Chondrocyte (in vitro differentiated cells): ENCODE data around the gene INPP4A. TPM values are rescaled to one million over a fixed set of nuclear protein-coding genes. Genes with fewer than 3 reads are reported as not detected.

Experiments used
- DNase-seq: peaks from one replicate; pipeline ENCODE4 v3.0.0; 2021; ENCODE audit warnings: mixed read lengths, low spot score
- H3K27ac Mint-ChIP-seq: one replicate; pipeline ENCODE4 v1.8.0; 2021; ENCODE audit warnings: mild to moderate bottlenecking, moderate library complexity, mixed read lengths; ENCODE audit not compliant: unreplicated experiment
- H3K27me3 Mint-ChIP-seq: 2 replicates; pipeline ENCODE4 v1.8.0; 2021; ENCODE audit warnings: low read depth, mixed read lengths
- H3K36me3 Mint-ChIP-seq: 2 replicates; pipeline ENCODE4 v1.8.0; 2021; ENCODE audit warnings: low read depth, mixed read lengths
- H3K4me1 Mint-ChIP-seq: 2 replicates; pipeline ENCODE4 v1.8.0; 2021; ENCODE audit warnings: low read depth, mild to moderate bottlenecking, mixed read lengths
- H3K4me3 Mint-ChIP-seq: one replicate; pipeline ENCODE4 v1.8.0; 2021; ENCODE audit warnings: mild to moderate bottlenecking, moderate library complexity, mixed read lengths; ENCODE audit not compliant: unreplicated experiment
- H3K9me3 Mint-ChIP-seq: 2 replicates; pipeline ENCODE4 v1.8.0; 2021; ENCODE audit warnings: low read depth, mixed read lengths
- total RNA-seq: library from RNA; stranded (reverse); gene quantifications from 3 replicates; pipeline ENCODE4 v1.2.1, GENCODE V29; 2021
- TF ChIP-seq, protein P1 (sequence below): fragments of 200-600 bp; sonication (generic); IDR thresholded peaks from 2 replicates; pipeline ENCODE4 v1.5.0; 2021; ENCODE audit warnings: antibody characterized with exemption, mild to moderate bottlenecking, moderate library complexity

The INPP4A gene
- total RNA-seq, 1 donor from 2014 or later: 26.1 TPM

DNA sequence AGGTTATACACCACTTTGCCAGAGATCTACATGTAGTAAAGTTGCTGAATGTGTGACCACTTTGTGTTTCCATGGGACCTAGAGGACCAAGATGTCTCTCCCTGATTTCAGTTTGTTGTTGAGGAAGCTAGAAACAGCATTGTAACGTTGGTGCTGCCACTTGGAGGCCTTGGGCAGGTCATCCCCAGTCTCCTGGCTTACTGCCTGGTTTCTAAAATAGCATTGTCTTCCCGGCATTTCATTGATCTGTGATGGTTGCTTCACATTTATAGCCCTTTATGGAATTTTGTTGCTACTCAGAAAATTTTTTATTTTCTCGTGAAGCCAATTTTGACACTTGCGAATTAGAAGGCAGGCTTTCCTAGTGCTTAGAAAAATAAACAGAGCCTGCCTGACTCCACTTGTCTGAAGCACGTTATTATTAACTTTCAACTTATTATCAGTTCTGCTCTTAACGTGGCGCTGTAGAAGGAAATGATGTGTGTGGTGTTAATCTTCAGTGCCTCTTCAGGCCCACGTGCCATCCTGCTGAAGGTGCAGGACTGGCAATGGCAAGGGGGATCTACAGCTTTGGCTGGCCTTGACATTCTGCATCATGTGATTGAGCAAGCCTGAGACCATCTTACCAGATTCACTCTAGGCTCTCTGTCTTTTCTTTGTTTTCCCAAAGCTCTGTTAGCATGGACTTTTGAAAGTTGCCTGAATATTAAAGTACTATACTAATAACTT is 59.9 kb downstream of the INPP4A start:
- Mint-ChIP-seq H3K27me3 (no peaks in the 10 kb centered on the region), H3K9me3 (no peaks in the 10 kb centered on the region), H3K4me3 (no peak overlapping the region), H3K36me3 (no peaks in the 10 kb centered on the region), H3K4me1 (peaks cover 25% of the 10 kb centered on the region), H3K27ac (no peak overlapping the region)
- no peak for DNase-seq
- TF ChIP-seq, protein P1, sequence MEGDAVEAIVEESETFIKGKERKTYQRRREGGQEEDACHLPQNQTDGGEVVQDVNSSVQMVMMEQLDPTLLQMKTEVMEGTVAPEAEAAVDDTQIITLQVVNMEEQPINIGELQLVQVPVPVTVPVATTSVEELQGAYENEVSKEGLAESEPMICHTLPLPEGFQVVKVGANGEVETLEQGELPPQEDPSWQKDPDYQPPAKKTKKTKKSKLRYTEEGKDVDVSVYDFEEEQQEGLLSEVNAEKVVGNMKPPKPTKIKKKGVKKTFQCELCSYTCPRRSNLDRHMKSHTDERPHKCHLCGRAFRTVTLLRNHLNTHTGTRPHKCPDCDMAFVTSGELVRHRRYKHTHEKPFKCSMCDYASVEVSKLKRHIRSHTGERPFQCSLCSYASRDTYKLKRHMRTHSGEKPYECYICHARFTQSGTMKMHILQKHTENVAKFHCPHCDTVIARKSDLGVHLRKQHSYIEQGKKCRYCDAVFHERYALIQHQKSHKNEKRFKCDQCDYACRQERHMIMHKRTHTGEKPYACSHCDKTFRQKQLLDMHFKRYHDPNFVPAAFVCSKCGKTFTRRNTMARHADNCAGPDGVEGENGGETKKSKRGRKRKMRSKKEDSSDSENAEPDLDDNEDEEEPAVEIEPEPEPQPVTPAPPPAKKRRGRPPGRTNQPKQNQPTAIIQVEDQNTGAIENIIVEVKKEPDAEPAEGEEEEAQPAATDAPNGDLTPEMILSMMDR: no peak

DNA sequence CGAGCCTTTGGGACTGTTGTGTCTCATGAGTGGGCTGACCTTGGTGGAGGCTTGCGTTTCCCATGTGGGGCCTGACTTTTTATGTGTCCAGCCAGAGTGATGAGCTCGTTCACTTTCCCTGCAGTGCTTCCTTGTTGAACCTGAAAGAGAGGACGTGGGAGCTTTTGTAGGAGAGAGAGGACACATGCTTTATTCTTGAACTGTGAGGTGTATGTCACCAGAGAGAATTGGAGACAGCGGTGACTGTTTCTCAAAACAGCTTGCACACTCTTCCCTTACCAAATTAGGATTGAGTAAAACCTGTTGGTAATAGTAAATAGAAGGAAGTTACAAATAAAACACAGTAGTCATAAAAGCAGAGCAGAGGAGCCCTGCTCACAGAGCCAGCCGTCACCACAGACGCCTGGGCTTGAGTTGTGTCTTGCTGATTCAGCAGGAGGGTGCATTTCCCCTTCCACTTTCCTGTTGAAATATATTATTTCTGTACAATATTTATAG is 60.7 kb downstream of the INPP4A start:
- Mint-ChIP-seq H3K9me3 (no peaks in the 10 kb centered on the region), H3K36me3 (no peaks in the 10 kb centered on the region), H3K4me1 (peaks cover 25% of the 10 kb centered on the region), H3K4me3 (no peak overlapping the region), H3K27me3 (no peaks in the 10 kb centered on the region), H3K27ac (no peak overlapping the region)
- no peak for DNase-seq
- TF ChIP-seq, protein P1: no peak

DNA sequence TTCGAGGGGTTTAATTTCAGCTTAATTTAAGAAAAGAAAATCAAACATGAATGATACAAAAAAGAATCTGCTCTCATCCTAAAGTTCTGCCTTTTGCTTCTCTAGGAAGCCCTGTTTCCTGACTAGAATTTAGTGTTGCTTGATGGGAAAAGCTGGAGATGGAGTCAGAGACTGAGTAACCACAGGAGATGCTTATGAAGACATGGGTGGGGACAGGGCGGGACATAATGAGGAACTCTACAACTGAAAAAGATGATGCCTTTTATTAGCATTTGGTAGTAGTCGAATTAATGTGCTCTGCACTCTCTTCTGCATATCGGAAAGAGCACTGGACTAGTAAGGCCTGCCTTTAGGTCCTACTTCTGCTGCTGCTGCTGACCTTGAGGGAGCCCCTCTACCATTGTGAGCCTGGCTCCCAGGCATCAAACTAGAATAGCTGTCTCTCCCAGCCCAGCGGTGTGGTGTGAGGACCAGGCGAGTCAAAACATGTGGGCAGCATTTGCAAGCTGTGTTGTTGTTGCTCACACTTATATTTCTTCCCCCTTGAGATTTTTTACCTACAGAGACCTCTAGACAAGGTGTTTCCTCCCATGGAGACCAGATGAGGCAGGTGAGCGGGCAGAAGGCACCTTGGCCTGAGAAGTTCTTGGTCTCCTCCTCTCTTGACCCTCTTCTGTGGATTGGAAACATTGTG is 61.5 kb downstream of the INPP4A start:
- Mint-ChIP-seq H3K4me1 (peaks cover 25% of the 10 kb centered on the region), H3K27me3 (no peaks in the 10 kb centered on the region), H3K27ac (no peak overlapping the region), H3K9me3 (no peaks in the 10 kb centered on the region), H3K4me3 (no peak overlapping the region), H3K36me3 (no peaks in the 10 kb centered on the region)
- DNase-seq: no peak
- TF ChIP-seq, protein P1: no peak

DNA sequence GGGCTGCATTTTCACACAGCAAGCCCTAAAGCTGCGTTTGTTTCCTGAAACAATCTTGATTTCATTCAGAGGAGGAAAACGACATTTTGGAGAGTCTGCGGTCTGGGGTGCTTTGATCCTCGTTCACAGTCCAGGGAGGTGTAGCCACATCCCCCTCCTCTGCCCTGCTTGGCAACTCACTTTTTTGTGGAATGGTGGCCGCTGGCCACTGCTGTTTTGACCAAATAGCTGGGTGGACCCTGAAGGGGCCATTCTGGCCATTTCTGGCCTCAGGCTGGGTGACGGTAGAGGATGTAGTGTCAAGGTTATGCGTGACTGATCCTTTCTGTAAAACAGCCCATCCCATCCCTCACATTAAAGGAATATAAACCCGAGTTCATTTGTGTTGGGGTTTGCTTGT is 62.2 kb downstream of the INPP4A start:
- no peaks in the 10 kb centered on the region for H3K36me3 Mint-ChIP-seq
- no peaks in the 10 kb centered on the region for H3K9me3 Mint-ChIP-seq
- H3K27ac Mint-ChIP-seq: no peak overlapping the region
- TF ChIP-seq, protein P1: no peak
- no peak overlapping the region for H3K4me3 Mint-ChIP-seq
- no peaks in the 10 kb centered on the region for H3K27me3 Mint-ChIP-seq
- peaks cover 25% of the 10 kb centered on the region for H3K4me1 Mint-ChIP-seq
- no peak for DNase-seq

DNA sequence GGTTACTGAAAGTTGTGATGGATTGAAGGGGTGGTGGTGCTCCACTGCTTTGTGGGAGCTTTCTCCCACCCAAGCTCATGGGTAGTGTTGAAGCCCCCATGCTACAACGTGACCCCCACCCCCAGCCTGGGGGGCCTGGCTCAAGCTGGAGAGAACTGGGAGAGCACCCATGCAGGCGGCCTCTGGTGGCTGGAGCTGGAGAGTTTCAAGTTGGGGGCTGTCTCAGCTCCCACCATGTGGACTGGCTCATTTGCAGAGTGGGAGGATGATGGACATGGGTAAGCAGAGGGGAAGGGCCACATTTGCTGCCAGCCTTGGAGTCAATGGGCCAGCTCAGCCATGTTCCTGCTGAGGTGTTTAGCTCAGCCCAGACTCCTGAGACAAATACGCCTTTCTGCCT is 62.8 kb downstream of the INPP4A start:
- DNase-seq: no peak
- TF ChIP-seq, protein P1: no peak
- Mint-ChIP-seq H3K27ac (no peak overlapping the region), H3K9me3 (no peaks in the 10 kb centered on the region), H3K27me3 (no peaks in the 10 kb centered on the region), H3K4me1 (peaks cover 20% of the 10 kb centered on the region), H3K36me3 (no peaks in the 10 kb centered on the region), H3K4me3 (no peak overlapping the region)
